DMS153 treated with DMSO at 0.1 percent for 48 hours (cell line): Measurements from ENCODE around the gene STARD10.
"Not testable (repeated sequence)": the region's sequence is repeated elsewhere in the genome, so short reads cannot be mapped to it uniquely, and the experiment has no call there.

Experiments
- DNase-seq: peaks from one replicate; lab custom pipeline; 2025; ENCODE audit not compliant: unreplicated experiment; lab: John Stamatoyannopoulos, UW

The STARD10 gene, protein sequence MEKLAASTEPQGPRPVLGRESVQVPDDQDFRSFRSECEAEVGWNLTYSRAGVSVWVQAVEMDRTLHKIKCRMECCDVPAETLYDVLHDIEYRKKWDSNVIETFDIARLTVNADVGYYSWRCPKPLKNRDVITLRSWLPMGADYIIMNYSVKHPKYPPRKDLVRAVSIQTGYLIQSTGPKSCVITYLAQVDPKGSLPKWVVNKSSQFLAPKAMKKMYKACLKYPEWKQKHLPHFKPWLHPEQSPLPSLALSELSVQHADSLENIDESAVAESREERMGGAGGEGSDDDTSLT

DNA sequence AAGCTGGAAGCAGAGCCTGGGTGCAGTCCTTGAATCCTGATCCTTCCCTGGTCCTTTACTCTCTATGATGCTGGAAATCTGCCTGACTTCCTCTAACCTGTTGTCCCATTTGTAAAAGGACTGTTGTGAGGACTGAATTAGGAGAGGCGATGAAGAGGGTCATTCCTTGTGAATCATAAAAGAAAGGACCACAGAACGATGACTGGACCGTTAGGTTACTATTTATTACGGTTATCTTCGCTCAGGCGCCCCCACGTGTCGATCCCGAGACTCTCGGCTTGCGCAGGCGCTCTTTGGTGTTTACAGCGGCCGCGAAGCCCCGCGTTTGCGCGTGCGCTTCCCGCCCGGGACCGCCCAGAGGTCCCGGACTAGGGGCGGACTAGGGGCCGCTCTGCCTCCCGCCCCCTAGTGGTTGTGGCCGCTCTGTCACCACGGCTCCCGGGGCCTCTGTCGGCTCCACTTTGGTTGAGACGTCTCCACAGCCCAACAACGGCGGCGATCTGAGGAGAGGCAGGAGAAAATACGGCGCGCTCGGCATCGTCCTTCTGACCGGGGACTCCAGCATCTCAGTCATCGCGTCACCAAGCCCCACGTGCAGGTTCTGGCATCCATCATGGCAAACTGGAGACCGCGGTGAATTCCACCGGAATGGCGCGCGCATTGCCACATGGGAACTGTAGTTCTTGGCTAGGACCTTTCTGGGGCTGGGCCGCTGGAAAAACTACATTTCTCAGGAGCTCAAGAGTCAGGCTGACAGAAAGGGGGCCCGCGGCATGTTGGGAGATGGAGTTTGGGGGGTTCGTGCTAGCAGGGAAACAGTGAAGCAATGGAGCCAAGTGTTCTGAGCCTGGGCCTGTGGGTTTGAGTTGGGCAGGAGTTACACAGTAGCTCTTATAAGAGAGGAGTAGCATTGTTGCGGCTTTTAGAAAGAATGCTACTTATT, at the start of gene STARD10:
STARD10 (minus strand) TSS at position 623 of the 943 bp plus-strand sequence. CDS start 12,866 bp downstream, outside the sequence.
- DNase-seq = peak; percentile 92

GRCh38 chr11:72842653-72843330, 48.9 kb upstream of the STARD10 start:
- no peak for DNase-seq

DNA sequence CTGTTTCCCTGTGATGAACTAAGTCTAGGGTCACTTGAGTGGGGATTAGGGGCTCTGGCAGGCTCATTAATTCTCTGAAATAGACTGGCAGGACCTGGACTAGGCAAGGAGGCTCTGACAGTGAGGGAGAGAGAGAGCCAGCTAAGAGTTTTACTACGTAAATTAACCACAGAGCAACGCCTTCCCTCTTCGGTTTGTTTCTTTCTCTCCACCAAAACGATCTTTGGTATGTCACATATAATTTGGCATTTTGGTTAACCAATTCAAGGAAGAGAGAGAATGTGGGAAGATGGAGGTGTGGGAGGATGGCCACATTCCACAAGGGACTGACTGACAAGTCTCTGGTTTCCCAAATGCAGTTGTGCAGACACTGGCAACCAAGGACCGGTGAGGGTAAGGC, 48.3 kb upstream of the STARD10 start:
- DNase-seq = no peak

DNA sequence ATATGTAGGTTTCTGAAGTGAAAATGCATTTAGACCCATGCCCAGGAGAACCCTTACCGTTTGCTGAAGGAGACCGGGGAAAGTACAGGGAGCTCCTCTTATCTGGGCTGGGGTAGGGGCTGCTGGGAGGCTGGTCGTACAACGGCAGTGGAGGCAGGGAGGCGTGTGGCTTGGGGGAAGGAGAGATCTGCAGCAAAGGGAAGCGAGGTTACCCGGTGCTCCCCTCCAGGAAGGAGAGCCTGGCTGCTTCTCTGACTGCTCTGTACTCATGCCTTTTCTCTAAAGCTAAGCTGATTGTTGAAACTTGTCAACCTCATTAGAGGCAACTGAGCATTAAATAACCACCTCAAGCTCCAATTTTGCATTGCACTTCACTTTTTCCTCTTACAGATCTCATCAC, 47.5 kb upstream of the STARD10 start:
- DNase-seq = no peak

DNA sequence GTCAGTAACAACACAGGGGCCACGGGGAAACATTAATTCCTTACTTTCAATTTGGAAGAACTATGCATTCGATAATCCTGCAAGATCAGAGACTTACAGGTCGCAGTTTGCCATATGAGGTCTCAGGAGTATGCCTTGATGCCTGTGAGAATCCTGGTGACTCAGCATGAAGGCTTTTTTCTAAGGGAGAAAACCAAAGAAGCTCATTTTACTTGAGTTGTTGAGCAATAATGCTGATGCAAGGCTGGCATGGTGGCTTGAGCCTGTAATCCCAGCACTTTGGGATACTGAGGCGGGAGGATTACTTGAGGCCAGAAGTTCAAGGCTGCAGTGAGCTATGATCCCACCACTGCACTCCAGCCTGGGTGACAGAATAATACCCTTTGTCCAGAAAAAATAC, 46.9 kb upstream of the STARD10 start:
- no peak for DNase-seq

- no peak for DNase-seq
Measured at GRCh38 chr11:72838691-72839305, 45.0 kb upstream of the STARD10 start.

DNA sequence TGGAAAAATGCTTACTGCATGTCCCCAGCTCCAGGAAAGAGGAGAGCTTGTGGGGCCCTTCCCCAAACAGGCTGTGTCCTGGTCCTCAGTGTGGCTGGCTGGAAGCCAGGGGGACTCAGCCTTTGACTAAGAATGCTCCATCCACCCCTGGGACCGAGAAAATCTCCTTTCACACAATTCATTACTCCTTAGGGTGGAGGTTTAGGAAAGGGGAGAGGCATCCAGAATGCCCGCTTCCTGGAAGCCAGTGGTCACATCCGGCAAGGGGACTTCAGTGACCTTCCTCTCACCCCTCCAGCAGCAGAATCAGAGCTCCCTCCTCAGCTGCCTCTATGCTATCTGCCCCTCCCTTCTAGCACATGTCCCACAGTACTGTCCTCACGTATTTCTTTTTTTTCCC, 42.3 kb upstream of the STARD10 start:
- DNase-seq = no peak

GRCh38 chr11:72834905-72835304, 41.1 kb upstream of the STARD10 start:
- DNase-seq = no peak

GRCh38 chr11:72833811-72834493, 40.1 kb upstream of the STARD10 start:
- DNase-seq = no peak

GRCh38 chr11:72833083-72833733, 39.4 kb upstream of the STARD10 start:
- DNase-seq = no peak

GRCh38 chr11:72832301-72833082, 38.6 kb upstream of the STARD10 start:
- no peak for DNase-seq

DNA sequence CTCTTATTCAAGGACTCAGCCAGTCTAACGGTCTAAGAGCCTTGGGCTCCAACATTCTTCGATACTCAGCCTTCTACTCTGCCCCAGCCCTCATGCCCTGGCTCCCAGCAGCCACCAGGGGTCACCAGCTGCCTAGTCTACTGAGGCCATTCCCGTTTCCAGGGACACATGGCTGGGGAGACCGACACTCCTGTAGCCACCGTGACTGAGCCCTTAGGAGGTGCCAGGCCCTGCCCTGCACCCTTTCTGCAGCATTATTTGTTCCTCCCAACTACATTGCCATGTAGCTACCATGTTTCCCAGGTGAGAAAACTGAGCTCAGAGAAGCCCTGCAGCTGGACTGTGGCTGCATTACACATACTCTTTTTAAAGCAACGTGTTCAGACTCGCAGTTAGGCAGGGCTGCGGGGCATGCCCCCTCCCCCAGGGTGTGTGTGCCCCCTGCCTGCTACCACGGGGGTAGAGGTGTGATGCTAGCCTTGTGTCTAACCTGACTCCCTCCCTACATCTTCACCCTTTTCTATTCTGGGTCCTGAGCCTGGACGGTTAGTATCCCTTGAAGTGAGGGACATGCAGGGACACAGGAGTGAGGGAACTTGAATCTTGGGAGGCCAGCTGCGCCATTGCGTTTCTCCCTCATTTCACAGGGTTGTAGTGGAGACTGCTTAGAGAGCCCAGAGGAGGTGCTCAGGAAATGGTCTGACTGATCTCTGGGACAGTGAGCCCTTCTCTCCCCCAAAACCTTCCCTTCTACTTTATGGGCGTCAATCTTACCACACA, 37.9 kb upstream of the STARD10 start:
- peak; percentile 74 for DNase-seq

- DNase-seq = no peak
Measured at GRCh38 chr11:72829884-72830533, 36.2 kb upstream of the STARD10 start.

DNA sequence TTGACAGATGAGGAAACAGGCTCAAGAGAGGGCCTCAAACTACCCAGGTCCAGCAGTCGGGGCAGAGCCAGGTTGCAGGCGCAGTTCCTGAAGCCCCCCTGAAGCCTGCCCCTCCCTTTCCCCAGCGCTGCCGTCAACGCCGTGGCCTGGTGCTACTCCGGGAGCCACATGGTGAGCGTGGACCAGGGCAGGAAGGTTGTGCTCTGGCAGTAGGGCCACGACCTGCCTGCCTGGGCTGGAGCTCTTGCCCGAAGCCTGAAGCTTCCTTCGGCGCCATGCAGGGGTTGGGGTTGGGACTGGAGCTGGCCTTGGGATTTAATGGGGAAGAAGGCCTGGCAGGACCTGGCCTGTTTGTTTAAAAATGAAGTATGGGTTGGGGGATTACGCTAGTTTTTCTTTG, 35.3 kb upstream of the STARD10 start:
- DNase-seq = no peak

DNA sequence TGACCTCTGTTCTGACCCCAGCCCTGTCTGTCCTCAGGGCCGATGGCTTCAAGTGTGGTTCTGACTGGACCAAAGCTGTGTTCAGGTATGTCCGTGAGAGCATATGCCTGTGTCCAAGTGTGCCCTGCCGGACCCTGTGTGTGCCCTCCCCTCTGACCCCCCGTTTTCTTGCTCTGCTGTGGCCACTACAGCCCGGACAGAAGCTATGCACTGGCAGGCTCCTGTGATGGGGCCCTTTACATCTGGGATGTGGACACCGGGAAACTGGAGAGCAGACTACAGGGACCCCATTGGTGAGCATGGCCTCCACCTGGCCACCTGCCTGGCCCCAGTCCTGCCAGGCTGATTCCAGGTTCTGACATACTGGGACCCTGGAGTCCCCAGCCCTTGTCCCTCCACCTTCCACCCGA, 34.9 kb upstream of the STARD10 start:
- DNase-seq = no peak

GRCh38 chr11:72828081-72828567, 34.3 kb upstream of the STARD10 start:
- DNase-seq = no peak

GRCh38 chr11:72827656-72828055, 33.8 kb upstream of the STARD10 start:
- DNase-seq = not testable (repeated sequence)
